Suprapubic skin (tissue), 4 donors: ENCODE data around the gene CA11. TPM values are rescaled to one million over a fixed set of nuclear protein-coding genes. Genes with fewer than 3 reads are reported as not detected.

ENCODE experiments used
- DNase-seq, 2 donors: peaks; one replicate each; pipeline ENCODE4 v3.0.0-alpha.2; 2019; ENCODE audit warnings: low spot score in 2 of 2
- H3K27ac ChIP-seq: fragments of 200-600 bp; sonication (generic); one replicate; pipeline ENCODE4 v1.5.1; 2019
- H3K27me3 ChIP-seq: fragments of 200-600 bp; sonication (generic); one replicate; pipeline ENCODE4 v1.5.1; 2019
- H3K36me3 ChIP-seq: fragments of 200-600 bp; sonication (generic); one replicate; pipeline ENCODE4 v1.5.1; 2019
- H3K4me1 ChIP-seq: fragments of 200-600 bp; sonication (generic); one replicate; pipeline ENCODE4 v1.5.1; 2019
- H3K4me3 ChIP-seq: fragments of 200-600 bp; sonication (generic); one replicate; pipeline ENCODE4 v1.5.1; 2019; ENCODE audit warnings: mild to moderate bottlenecking
- H3K9me3 ChIP-seq: fragments of 200-600 bp; sonication (generic); one replicate; pipeline ENCODE4 v1.5.1; 2019
- CTCF ChIP-seq, 2 donors: fragments of 200-600 bp in 1 of 2; fragments of 450-650 bp in 1 of 2; sonication (generic) in 1 of 2; IDR thresholded peaks; one replicate each; pipeline ENCODE4 v1.5.1; 2016 to 2019; ENCODE audit warnings: antibody characterized with exemption in 2 of 2, mild to moderate bottlenecking in 1 of 2, moderate library complexity in 1 of 2
- EP300 ChIP-seq: sonication (generic); formaldehyde crosslinking; IDR thresholded peaks from one replicate; pipeline ENCODE4 v1.6.1; 2017; ENCODE audit warnings: antibody characterized with exemption
- POLR2A ChIP-seq, 2 donors: fragments of 450-650 bp; IDR thresholded peaks; one replicate each; pipeline ENCODE4 v1.6.1; 2017; ENCODE audit warnings: antibody characterized with exemption in 2 of 2, mild to moderate bottlenecking in 2 of 2, moderate library complexity in 2 of 2
- POLR2AphosphoS5 ChIP-seq, 3 donors: sonication (generic); formaldehyde crosslinking; IDR thresholded peaks; one replicate each; pipeline ENCODE4 v1.6.1; 2017; ENCODE audit warnings: antibody characterized with exemption in 3 of 3
- WGBS: methylation state at CpG from one replicate; pipeline ENCODE4 v1.1.5; 2018; 5-methylcytosine and 5-hydroxymethylcytosine counted together
- total RNA-seq, 4 donors: library from RNA; depleted of rRNA; stranded (reverse); fragments of >200 nt; gene quantifications; one replicate each; pipeline ENCODE4 v1.1.0, GENCODE V29; 2016

The CA11 gene
- total RNA-seq, 4 donors from 2014 or later, result 8.8 to 11.0 (median 9.7) TPM

- H3K27ac ChIP-seq, result peak overlapping the region; percentile 69
- H3K27me3 ChIP-seq, result no peaks in the 10 kb centered on the region
- DNase-seq, result no peak
- H3K36me3 ChIP-seq, result peaks cover 30% of the 10 kb centered on the region
- TF ChIP-seq POLR2A (IDR thresholded peaks at IDR 0.05), result no peak
- TF ChIP-seq POLR2AphosphoS5 (IDR thresholded peaks at IDR 0.05), result no peak
- no peak for TF ChIP-seq EP300
- TF ChIP-seq CTCF (IDR thresholded peaks at IDR 0.05), result no peak
- peaks cover 45% of the 10 kb centered on the region for H3K4me1 ChIP-seq
- H3K9me3 ChIP-seq, result no peaks in the 10 kb centered on the region
- no peak overlapping the region for H3K4me3 ChIP-seq
- 81% methylated on average over 20 of the region's 39 CpGs for WGBS
These were observed 32.7 kb downstream of the CA11 start for GRCh38 chr19:48613024-48613851.

- peaks cover 23% of the 10 kb centered on the region for H3K36me3 ChIP-seq
- no peak overlapping the region for H3K4me3 ChIP-seq
- peaks cover 31% of the 10 kb centered on the region for H3K4me1 ChIP-seq
- H3K27ac ChIP-seq, result no peak overlapping the region
- no peaks in the 10 kb centered on the region for H3K9me3 ChIP-seq
- H3K27me3 ChIP-seq, result no peaks in the 10 kb centered on the region
- no peak for TF ChIP-seq POLR2AphosphoS5 (IDR thresholded peaks at IDR 0.05)
- TF ChIP-seq CTCF (IDR thresholded peaks at IDR 0.05), result no peak
- TF ChIP-seq POLR2A (IDR thresholded peaks at IDR 0.05), result no peak
- no peak for TF ChIP-seq EP300
- WGBS, result 87% methylated on average over 7 of the region's 14 CpGs
- no peak for DNase-seq
These were observed 34.1 kb downstream of the CA11 start for GRCh38 chr19:48611872-48612271.

- 93% methylated on average over 12 of the region's 20 CpGs for WGBS
- no peak for DNase-seq
- no peaks in the 10 kb centered on the region for H3K9me3 ChIP-seq
These were observed 36.3 kb downstream of the CA11 start for GRCh38 chr19:48609571-48610108.

GRCh38 chr19:48608798-48609263 lies 37.2 kb downstream of the CA11 start:
- Histone ChIP-seq H3K27me3 (no peaks in the 10 kb centered on the region), H3K4me3 (no peak overlapping the region), H3K27ac (no peak overlapping the region), H3K36me3 (no peaks in the 10 kb centered on the region), H3K9me3 (no peaks in the 10 kb centered on the region), H3K4me1 (peaks cover under 1% of the 10 kb centered on the region)
- TF ChIP-seq CTCF (IDR thresholded peaks at IDR 0.05) (peak in 1 of 2 donors; percentile 39), EP300 (no peak)
- WGBS, result 30% methylated on average over 7 of the region's 9 CpGs
- no peak for DNase-seq

More at GRCh38 chr19:48609571-48610108, 36.3 kb downstream of the CA11 start:
- H3K36me3 ChIP-seq, result peaks cover under 1% of the 10 kb centered on the region
- no peaks in the 10 kb centered on the region for H3K27me3 ChIP-seq
- H3K4me1 ChIP-seq, result peaks cover 9% of the 10 kb centered on the region
- H3K4me3 ChIP-seq, result no peak overlapping the region
- TF ChIP-seq CTCF (IDR thresholded peaks at IDR 0.05), result no peak
- TF ChIP-seq POLR2AphosphoS5 (IDR thresholded peaks at IDR 0.05), result no peak
- no peak for TF ChIP-seq POLR2A (IDR thresholded peaks at IDR 0.05)
- no peak for TF ChIP-seq EP300
- H3K27ac ChIP-seq, result no peak overlapping the region

GRCh38 chr19:48607359-48607755 lies 38.6 kb downstream of the CA11 start:
- H3K27me3 ChIP-seq, result no peaks in the 10 kb centered on the region
- no peak for TF ChIP-seq CTCF (IDR thresholded peaks at IDR 0.05)
- no peak for TF ChIP-seq EP300
- no peak for TF ChIP-seq POLR2AphosphoS5 (IDR thresholded peaks at IDR 0.05)
- no peak for TF ChIP-seq POLR2A (IDR thresholded peaks at IDR 0.05)
- WGBS, result 92% methylated on average over 7 of the region's 7 CpGs
- DNase-seq, result no peak
- no peak overlapping the region for H3K4me3 ChIP-seq
- no peaks in the 10 kb centered on the region for H3K4me1 ChIP-seq
- H3K36me3 ChIP-seq, result no peaks in the 10 kb centered on the region
- H3K27ac ChIP-seq, result no peak overlapping the region
- H3K9me3 ChIP-seq, result no peaks in the 10 kb centered on the region
